GM06990 (cell line): ENCODE results near the gene TRAF3IP3.

Experiments used
- DNase-seq: peaks from one replicate; pipeline ENCODE4 v3.0.0-alpha.2; 2011; ENCODE audit not compliant: insufficient read length; ENCODE audit errors: extremely low read depth
- H3K27me3 ChIP-seq: replicated peaks from 2 replicates; pipeline ENCODE4 v1.6.0; 2011; ENCODE audit warnings: low read length; ENCODE audit not compliant: control insufficient read depth, insufficient read depth
- H3K36me3 ChIP-seq: 2 replicates; pipeline ENCODE4 v1.5.1; 2011; ENCODE audit warnings: low read length; ENCODE audit not compliant: control insufficient read depth, insufficient read depth
- H3K4me3 ChIP-seq: replicated peaks from 2 replicates; pipeline ENCODE4 v1.5.1; 2011; ENCODE audit warnings: low read depth, mild to moderate bottlenecking, control low read depth, low read length
- TF ChIP-seq, protein P1 (sequence below): IDR thresholded peaks from 2 replicates; pipeline ENCODE4 v1.5.1; 2011; ENCODE audit warnings: low read length, control low read depth, mild to moderate bottlenecking, inconsistent platforms; ENCODE audit not compliant: insufficient read depth, poor library complexity, severe bottlenecking

Gene TRAF3IP3

DNA sequence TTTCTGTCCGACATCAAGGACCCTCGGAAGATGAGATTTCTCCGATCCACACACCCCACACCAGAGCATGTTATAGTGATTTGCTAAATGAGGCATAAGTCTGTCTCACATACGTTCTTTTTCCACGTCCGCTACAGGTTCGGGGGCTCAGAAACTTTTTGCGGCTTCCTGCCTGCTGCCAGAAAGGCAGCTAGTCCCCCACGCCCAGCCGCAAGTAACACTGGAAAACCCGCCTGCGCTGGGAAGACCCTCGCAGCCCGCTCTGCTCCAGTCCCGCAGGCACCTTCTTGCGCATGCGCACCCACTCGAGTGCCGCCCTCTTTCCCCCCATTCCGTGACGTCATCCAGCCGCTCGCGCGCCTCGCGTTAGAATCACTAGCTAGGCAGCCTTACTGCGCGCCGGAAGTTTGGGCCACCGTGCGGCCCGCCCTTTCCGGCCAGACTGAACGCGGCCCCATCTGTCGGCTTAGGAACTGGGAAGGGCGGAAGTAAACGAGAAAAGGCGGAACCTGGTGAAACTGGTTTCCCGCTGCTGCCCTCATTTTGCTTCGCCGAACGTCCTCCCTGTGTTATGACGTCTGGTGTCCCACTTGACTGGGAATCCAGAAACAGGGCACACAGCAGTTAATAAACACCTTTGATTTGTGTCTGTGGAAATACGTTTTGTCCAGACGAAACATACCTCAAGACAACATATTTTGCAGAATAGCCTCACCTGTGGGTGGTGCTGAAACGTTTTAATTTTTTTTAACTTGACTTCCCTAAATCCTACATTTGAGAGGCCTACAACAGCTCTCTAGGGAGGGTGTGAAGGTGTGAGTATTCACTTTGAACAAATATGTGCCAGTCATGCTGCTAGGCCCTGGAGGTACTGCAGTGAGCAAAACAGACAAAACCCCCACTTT lies 28.7 kb downstream of the TRAF3IP3 start, which contains the start of gene C1orf74:
TSS of gene C1orf74 (minus strand) at position 295 of the 905 bp plus-strand sequence. CDS start 925 bp downstream, outside the sequence.
- TF ChIP-seq, protein P1, sequence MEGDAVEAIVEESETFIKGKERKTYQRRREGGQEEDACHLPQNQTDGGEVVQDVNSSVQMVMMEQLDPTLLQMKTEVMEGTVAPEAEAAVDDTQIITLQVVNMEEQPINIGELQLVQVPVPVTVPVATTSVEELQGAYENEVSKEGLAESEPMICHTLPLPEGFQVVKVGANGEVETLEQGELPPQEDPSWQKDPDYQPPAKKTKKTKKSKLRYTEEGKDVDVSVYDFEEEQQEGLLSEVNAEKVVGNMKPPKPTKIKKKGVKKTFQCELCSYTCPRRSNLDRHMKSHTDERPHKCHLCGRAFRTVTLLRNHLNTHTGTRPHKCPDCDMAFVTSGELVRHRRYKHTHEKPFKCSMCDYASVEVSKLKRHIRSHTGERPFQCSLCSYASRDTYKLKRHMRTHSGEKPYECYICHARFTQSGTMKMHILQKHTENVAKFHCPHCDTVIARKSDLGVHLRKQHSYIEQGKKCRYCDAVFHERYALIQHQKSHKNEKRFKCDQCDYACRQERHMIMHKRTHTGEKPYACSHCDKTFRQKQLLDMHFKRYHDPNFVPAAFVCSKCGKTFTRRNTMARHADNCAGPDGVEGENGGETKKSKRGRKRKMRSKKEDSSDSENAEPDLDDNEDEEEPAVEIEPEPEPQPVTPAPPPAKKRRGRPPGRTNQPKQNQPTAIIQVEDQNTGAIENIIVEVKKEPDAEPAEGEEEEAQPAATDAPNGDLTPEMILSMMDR = no peak
- Histone ChIP-seq H3K36me3 (peaks cover 6% of the 10 kb centered on the region), H3K4me3 (peak within 1 kb of the TSS; percentile 75), H3K27me3 (no peaks in the 10 kb centered on the region)
- DNase-seq = peak; percentile 98

DNA sequence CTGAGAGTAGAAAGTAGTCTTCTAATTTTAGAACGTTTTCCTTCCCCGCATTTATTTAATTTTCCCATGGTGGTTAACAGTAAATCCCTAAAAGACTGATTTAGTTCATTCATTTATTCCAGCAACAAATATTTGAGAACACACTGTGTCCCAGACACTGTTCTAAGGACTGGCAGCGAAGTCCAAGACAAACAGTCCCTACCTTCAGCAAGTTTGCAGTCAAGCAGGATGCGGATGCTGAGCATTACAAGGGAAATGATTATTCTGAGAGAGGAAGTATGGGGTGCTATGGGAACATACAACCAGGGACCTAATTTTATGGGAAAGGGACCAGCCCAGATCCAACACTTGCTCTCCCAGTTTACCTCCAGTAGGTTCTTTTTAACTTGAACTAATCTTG lies 29.7 kb downstream of the TRAF3IP3 start:
- peaks cover 2% of the 10 kb centered on the region; the same call in 1 of the 2 replicates for H3K36me3 ChIP-seq
- no peak for DNase-seq
- TF ChIP-seq, protein P1 = no peak
- no peak overlapping the region for H3K4me3 ChIP-seq
- H3K27me3 ChIP-seq = no peaks in the 10 kb centered on the region

DNA sequence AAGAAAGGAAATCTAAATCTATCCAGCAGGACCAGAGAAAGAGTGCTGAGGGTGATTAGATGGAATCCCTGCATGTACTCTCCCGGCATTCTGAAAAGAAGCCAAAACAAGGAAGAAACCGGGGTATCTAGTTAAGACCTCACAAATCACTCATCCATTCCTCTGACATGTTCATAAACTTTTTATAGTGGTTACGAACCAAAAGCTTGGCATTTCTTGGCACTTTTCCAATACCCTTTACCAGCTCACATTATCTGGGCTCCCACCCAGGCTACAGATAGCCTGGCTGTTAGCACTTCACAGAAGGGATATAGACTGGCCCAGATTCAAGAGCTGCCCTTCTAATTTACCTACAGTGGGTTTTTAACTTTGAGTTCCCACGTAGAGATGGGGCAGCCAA lies 30.3 kb downstream of the TRAF3IP3 start:
- DNase-seq = no peak
- no peaks in the 10 kb centered on the region for H3K27me3 ChIP-seq
- peaks cover 2% of the 10 kb centered on the region; the same call in 1 of the 2 replicates for H3K36me3 ChIP-seq
- H3K4me3 ChIP-seq = no peak overlapping the region
- TF ChIP-seq, protein P1 = no peak

DNA sequence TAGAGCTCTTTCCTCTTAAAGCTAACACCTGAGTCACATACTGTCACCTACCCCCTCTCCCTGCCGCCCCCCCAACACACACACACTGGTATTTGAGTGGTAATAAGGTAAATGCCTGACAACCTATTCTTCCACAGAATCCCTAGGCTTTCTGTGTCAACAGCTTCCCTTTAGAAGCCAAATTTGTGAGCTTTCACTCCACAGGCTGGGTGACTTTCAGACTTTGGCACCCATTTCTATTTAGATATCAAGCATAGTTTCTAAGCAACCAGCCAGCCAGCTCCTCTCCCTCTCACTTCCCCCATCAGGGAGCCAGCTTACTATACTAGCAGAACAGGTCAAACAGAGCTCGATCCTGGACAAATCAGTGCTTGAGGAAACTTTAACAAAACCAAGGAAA lies 31.7 kb downstream of the TRAF3IP3 start:
- Histone ChIP-seq H3K4me3 (no peak overlapping the region), H3K27me3 (no peaks in the 10 kb centered on the region; the same call in 1 of the 2 replicates), H3K36me3 (peaks cover 2% of the 10 kb centered on the region; the same call in 1 of the 2 replicates)
- DNase-seq = no peak
- TF ChIP-seq, protein P1 = no peak

DNA sequence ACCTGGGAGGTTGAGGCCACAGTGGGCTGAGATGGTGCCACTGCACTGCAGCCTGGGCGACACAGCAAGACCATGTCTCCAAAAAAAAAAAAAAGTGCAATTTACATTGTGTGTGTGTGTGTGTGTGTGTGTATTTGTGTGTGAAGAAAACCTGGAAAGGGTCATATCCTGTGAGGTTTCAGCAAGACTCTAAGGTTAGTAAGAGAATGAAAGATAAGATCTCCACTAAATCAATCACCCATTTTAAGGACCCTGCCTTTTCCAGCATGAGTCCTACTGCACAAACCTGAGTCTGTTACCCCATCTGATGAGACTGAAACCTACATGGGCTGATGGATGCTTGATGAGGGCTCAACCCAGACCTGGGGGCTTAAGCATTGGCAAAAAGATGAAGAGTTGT lies 33.4 kb downstream of the TRAF3IP3 start:
- TF ChIP-seq, protein P1 = no peak
- Histone ChIP-seq H3K36me3 (no peaks in the 10 kb centered on the region), H3K4me3 (no peak overlapping the region), H3K27me3 (no peaks in the 10 kb centered on the region; the same call in 1 of the 2 replicates)
- DNase-seq = no peak
